OCI-LY1 (cell line): ENCODE data around the gene NCKAP1.

Experiments used
- CTCF ChIP-seq: fragments of 200-600 bp; sonication (generic), shearing (Covaris generic); IDR thresholded peaks from 2 replicates; pipeline ENCODE4 v1.5.1; 2017; ENCODE audit warnings: mild to moderate bottlenecking, antibody characterized with exemption, low read length, moderate library complexity, mixed read lengths
- EZH2 ChIP-seq: fragments of 200-600 bp; sonication (generic), shearing (Covaris generic); IDR thresholded peaks from 2 replicates; pipeline ENCODE4 v1.8.0; 2017; ENCODE audit warnings: borderline replicate concordance, mixed run types, mild to moderate bottlenecking, antibody characterized with exemption, low read length, moderate library complexity, mixed read lengths

- TF ChIP-seq CTCF: no peak
- no peak for TF ChIP-seq EZH2
Measured at GRCh38 chr2:182972548-182972942, 65.7 kb downstream of the NCKAP1 start.
